ENCODE data around the gene S100PBP.
A peak's percentile ranks its signal among the peaks of the same experiment; 100 is the strongest.

S100PBP gene

DNA sequence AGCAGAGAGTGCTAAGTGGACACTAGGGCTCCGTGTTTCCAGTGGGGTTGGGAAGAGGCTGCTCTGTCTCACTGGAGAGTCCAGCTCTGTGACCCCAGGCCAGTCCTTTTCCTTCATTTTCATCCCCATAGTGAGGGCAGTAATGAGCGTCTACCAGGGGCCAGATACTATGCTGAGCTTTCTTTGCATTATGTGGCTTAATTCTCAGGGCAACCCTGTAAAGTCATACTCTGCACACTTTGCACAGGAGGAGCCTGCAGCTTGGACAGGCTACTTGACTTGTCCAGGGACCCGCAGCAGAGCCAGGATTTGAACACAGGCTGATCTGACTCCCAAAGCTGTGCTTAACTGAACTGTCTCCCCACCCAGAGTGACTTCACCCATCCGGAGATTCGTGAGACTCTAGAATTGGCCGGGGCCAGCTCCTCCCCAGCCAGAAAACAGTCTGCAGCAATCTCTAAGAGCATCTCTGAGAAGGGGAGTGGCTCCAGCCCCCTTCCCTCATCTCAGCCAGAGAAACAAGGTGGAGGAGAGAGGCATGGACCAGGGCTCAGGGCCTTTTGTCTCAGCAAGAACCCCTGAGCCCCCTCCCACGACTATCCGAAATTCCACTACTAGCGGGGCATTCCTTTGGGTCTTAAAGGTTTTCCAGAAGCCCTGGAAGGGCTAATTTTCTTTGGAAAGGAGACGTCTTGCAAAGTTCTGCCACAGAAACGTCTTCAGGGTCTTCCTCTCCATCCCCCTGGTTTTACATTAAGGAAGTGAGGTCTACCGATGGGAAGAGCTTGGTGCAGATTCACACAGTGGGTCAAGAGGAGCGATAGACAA lies 54.1 kb downstream of the S100PBP start:
- no peak for DNase-seq

DNA sequence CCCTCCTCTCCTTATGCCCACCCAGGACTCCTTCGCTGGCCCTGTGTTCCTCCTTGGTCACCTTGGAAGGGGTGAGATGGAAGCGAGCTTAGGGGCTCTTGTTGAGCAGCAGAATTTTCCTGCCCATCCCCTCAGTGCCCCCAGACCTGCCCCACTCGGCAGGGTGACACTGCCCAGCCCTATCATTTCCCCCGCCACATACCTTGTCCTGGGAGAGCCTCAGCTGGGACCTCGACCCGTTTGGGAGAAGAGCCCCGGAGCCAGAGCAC lies 54.7 kb downstream of the S100PBP start:
- DNase-seq: no peak

DNA sequence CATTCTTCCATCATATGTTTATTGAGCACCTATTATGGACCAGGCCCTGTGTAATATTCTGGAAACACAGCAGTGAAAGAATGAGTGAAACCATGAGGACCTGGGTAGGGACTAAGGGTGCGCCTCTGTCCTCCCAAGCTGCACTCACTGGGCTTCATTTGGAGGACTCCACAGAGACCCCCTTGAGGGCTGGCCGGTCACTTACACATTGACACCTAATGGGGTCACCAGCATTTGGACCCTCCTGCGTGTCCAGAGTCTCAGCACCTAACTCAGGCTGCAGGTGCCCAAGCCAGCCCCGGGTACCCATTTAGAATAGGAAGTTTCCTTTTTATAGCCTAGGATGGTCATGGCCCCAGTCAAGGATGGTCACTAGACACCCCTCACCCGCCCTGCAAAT lies 56.0 kb downstream of the S100PBP start:
- no peak for DNase-seq

DNA sequence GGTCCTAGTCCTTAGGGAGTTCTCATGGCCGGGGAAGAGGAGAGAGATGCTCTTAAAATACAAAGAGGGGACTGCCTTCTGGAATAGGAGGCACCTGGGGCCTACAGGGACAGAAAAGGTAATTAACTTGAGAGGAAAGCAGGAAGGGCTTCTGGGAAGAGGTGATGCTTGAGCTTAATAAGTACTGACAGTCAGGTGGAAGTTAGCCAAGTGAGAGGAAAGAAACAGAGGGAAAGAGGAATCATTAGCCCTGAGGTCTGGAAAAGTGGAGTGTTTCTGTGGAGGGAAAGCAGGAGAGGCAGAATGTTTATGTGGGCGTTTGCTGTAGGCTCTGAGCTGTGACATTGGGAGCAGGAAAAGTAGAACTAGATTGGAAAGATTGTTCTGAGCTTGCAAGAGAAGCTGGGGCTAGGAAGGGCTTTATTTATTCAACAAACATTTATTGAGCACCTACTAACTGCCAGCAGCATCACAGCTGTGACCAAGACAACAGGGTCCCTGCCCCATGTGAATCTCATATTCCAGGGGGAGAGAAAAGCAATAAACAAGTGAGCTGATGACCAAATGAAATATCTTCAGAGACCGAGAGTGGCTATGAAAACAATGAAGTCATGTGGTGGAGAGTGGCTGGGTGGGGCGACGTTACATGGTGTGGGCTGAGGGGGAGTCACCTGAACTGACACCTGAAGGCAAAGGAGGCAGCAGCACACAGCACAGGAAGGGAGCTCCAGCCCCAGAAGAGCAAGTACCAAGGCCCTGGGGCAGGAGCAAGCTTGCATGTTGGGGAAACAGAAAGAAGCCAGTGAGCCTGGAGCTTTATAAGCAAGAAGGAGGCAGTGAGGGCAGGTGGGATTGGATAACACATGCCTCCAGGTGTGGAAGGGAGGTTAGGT lies 57.7 kb downstream of the S100PBP start:
- no peak for DNase-seq

DNA sequence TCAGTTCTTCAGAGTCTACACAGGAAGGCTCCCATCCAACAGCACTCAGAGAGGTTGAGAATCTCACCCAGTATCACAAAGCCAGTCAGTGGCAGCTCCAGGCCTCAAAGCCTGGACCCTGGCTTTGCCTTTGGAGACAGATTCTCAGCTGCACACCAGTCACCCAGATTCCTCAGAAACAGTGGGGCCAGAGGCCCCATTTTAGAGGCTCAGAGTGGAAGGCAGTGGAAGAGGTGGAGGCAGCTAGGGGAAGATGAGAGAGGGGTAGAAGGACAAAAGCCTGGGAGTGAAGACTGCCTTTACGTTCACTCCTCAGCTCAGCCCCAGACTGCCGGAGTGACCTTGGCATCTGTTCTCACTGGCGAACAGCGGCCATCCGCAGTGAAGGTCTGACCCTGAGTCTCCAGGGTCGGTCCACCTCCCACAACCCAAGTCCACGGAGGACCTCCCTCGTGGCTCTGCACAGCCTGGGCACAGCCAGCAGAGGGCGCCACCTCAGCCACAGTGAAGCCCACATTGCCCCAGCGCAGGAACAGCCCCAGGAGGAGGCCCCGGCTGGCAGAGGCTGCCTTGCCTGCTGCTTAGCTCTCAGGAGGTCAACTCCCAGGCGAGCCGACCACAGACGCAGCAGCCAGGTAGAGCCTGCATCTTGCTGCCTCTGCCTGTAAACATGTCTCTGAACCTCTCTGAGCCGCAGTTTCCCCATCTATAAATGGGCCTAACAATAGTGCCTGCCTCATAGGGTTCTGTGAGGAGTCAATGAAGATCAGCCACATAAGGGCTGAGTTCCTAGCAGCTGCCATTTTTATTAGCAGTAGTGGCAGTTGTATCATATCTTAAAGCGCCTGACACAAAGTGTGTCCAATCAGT lies 59.1 kb downstream of the S100PBP start:
- peak in 1 of 2 experiments; percentile 12 for DNase-seq

DNA sequence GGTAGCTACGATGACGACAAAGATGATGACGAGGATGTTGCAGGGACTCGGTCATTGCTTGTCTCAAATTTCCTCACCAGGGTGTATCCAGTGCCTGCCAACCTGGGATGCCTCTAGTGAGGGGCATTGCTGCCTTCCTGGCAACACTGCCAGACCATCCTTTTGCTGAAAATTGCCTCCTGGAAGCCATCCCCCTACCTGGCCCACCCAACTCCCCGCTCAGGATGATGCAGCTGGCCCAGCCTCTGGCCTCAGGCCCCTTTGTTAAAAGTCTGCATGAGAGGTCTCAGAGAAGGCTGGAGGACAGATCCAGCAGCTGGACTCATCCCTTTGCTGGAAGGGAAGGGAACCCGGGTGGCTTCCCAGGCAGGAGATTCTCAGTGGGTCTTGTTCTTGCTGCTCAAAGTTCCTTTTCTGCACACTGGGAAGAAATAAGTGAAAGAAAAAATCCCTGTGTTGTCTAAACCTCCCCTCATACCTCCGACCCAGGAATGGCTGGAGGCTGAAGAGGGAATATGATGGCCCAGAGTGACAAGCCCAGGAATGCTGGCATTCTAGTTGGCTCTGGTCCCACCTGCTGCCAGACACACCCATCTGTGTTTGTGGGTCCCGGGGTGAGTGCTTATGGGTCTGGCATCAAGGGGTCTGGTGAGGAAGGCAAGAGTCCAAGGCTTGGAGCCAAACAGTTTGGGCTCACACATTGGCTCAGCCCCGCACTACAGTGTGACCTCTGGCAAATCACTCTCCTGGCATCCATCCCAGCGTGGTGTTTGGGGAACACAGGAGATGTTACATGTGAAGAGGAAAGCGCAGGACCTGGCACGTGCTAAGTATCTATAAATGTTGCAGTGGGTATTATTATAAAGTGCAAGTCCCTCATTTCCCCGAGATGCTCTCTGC lies 60.0 kb downstream of the S100PBP start:
- peak in 1 of 2 experiments; percentile 40 for DNase-seq

DNA sequence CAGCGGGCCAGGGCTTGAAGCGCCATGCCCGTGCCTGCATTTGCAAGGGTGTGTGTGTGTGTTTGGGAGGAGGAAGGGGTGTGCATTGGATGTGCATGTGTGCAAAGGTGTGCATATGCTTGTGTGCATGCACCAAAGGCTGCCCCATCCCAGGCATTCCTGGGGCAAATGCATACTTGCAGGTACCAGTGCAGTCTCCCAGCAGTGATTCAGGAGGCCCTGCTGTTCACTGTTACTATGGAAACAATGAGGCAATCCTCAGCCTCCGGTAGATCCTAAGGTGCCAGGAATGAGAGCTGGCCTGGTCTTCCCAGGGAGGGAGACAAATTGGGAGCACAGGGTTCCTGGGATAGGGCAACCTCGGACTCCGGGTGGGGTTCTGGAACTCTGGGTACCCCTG lies 60.7 kb downstream of the S100PBP start:
- DNase-seq: no peak

DNA sequence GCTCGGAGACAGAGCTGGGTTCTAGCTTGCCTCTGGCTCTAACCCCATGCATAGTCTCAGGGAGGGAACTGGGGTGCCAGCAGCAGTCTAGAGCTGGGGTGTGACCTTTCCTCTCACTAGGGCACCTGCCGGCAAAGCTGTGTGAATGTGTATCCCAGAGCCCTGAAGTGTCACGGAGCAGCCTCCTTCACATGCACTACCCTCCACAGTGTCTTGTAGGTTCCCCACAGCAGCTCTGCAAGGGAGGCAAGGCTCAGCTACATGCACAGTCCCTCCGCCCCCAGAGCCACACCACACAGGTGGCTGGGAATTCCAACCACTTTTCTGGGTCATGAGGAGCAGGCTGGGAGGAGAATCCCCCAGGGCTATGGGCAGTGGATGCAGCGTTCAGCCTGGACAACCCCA lies 61.2 kb downstream of the S100PBP start:
- no peak for DNase-seq

DNA sequence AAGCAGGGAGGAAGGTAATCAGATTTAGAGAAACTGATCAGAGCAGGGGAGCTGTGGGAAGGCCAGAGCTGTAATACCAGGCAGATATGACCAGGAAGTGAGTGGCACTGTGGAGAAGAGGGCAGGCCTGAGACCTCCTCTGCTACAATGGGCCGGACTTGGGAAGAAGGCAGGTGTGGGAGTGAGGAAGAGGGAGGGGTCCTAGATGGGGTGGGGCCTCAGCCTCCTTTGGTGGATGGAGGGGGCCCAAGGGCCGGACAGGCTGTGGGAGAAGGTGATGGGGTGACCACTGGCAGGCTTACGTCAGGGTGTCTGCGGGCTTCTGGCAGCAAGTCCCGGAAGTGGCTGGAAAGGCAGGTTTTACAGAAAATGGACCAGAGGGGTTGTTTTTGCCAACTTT lies 63.8 kb downstream of the S100PBP start:
- no peak for DNase-seq

DNA sequence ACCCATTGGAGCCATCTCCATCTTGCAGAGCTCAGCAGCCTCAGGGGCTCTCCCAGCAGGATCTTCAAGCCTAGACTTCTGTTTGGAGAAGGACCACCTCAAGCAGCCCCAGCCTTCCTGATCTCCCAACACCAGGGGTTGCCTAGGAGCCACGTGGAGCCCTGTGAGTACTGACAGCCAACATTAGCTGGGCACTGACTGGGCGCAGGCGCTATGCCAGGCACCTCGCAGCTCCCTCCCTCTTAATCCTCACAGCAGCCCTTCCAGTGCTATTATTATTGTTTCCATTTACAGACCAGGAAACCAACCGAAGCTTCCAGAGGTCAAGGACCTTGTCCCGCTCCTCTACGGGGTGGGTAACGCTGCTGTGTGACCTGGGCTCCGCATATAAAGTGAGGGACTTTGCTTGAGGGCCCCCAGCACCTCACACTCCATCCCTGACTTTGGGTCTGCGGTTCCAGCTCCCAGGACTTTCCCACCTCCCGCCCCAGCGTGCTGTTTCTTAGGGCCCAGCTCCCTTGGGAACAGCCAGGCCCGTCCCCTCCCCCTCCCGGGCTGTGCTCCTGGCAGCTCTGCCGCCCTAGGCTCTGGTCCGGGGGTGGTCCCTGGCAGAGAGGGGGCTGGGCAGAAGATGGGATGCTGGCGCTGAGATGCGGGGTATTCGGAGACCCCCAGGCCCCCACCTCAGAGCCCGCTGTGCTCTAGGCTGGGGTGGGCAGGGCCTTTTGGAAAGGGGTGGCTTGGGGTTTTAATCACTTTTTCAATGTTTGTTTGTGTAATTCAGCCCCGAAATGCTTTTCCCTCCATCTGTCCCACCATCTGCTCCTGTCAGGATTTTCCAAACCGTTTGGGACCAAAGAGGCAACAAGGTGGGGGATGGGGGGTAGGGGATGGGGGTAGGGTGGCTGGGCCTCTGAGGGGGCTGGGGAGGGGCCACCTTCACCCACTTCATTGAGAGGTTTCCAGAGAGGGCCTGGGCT lies 64.7 kb downstream of the S100PBP start:
- peak in 1 of 2 experiments; percentile 22 for DNase-seq

DNA sequence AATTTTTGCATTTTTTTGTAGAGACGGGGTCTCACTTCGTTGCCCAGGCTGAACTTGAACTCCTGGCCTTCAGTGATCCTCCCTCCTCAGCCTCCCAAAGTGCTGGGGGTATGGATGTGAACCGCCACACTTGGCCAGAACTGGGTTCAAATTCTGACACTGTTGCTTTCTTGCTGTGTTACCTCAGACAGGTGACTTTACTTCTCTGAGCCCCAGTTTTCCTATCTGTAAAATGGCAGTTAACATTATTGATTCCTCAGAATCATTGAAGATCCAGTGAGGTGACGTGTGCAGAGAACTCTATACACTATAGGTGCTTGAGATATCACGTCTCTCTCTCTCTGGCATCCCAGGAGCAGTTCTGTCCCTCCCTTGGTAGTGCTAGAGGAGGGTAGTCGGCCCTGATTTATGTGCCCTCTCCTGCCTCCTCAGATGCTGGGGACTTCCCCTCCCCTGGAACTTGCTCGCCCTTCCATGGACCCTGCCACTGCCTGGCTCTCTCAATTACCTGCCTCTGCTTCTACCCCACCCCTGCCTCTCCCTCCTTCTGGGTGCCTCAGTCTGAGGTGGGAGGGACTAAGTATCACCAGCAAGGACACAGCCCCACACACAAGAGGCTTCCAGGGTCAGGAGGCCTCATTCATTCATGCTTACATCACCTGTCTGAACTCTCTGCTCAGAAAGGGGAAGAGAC lies 66.0 kb downstream of the S100PBP start:
- no peak for DNase-seq

DNA sequence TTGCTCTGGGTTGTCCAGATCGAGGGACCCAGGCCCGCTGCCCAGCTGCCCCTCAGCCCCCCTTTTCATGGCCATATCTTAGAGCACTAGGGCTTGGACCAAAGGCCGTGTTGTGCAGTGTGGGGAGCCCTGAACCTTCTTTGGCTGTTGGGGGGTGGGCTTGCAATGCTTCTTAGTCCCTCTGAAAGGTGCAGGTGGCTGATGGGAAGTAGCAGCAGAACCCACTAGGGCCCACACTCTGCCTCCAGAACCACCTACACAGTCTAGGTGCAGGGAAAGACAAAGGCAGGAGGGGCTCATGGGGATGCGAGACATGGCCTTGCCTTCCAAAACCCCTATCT lies 66.5 kb downstream of the S100PBP start:
- no peak for DNase-seq

DNA sequence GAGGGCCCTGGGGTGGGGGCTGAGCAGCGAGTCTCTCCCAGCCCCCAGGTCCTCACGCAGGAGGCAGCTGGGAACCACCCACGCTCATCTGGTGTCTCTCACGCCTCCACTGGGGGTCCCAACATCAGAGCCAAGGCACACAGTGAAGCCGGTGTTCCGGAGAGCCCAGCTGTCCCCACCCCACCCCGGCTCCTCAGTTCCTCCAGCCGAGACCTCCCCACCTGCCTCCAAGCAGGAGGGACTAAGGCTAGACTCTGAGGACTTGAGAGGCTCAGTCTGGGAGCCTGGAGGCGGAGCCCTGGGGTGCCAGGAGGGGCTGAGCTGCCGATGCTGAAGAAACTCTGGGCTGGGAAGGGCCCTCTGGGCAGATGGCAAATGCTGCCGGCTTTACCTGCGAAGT lies 67.3 kb downstream of the S100PBP start:
- no peak for DNase-seq

DNA sequence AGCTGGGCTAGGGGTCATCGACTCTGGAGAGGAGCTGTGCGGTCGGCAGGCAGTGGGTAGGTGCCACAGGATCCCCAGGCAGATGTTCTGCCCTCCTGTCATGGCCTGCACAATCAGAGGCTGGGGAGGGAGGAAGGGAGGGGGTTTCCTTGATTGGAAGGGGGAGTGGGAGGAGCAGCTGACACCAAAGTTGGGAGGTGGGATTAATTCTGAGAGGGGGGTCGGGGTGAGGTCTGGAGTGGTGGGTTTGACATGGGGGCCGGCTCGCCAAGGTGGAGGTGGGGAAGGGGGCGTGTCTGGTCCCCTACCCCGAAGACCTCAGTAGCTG lies 68.2 kb downstream of the S100PBP start:
- DNase-seq: no peak

DNA sequence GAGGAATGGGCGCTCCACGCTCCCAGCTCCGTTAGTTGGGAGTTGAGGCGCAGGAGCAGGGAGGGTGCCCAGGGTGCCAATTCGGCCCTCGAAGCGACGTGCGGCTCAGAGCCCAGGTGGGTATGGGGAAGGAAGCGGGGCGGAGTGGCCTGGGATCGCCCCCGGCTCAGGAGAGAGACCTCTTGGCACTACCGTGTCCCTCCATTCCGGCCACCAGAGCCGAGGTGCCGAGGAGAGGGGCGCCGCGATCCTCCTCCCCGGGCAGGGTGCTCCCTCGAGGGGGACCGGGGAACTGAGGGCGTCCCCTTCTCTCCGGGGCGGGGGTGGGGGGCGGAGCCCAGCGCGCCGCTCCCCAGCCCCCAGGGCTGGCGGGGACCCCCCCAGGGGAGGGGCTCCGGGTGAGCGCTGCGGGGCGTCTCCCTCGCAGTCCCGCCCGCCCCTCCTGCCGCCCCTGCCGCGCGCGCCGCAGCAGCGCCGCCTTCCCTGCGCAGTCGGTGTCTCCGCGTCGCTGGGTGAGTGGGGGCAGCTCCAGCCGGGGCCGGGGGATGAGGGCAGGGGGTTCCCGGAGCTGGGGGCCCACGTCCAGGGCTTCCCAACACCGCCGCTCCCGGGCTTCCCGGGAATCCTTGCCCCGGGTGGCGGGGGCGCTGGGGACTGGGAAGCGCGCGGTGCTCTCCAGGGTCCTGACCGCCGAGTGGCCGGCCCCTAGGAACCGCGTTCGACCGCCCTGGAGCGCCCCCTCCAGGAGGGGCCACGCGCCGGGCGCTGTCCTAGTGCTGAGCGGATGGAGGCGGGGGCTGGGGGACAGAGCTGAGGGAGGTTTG lies 68.8 kb downstream of the S100PBP start, which contains the start of gene HPCA:
Gene HPCA (plus strand): TSS at position 488 of the 824 bp plus-strand sequence. CDS start 2,408 bp downstream, outside the sequence.
- DNase-seq: no peak

DNA sequence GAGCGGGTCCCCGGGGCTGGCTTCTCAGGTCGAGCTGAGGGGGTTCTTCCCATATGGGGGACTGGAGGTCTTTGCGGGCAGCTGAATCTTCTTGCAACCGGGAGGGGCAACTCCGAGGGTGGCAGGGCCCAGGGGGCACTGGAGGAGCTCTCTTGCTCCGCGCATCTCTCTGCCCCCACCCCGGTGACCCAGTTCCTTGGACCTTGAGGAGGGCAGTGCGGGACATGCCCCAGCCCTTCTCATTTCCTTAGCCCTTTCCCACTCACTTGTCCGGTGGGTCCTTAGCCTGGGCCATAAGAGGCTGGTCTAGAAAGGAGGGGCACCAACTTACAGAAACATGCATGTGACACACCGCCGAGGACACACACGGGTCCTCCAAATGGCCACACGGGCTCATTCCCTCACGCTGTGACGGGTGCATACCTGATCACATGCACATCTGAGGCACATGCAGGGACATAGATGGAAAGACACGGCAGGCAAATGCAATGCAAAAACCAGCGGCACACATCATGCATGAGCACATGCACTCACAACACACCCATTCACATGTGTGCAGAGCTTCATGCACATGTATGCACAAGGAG lies 69.5 kb downstream of the S100PBP start:
- no peak for DNase-seq

DNA sequence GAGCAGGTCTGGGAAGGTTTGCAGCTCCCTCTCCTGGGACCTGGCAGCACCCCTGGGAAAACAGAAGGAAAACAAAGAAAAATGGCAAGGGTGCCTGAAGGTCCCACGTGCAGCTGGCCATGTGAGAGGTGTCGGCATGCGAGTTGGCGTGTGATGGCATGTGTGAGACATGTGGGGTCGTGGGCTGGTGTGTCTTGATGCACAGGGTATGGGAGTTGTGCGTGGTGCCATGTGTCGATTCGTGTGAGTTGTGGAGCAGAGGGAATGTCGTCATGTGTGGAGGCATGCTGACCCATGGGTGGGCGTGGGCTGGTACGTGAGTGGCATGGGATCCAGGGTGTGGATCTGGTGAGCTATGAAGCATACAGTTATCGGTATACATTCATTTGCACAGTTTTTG lies 70.2 kb downstream of the S100PBP start:
- DNase-seq: no peak

DNA sequence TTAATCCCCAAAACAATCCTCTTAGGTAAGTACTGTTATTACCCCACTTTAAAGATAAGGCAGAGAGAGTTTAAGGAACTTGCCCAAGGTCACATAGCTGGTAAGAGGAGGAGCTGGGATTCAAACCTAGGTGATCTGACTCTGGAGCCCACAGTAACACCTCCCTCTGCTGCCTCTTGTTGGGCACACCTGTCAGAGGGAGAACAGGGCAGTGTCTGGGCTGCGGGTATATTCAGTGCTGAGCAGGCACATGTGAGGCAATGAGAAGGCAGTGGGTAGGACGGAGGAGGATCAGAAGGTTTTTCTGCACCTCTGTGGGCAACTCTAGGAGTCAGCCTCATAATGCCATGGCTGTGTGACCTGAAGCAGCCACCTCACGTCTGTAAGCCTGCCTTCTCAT lies 70.7 kb downstream of the S100PBP start:
- DNase-seq: no peak

Measured in NCI-H2081 (cell line).